ENCODE data around the gene SLC6A19. TPM values are rescaled to one million over a fixed set of nuclear protein-coding genes. Genes with fewer than 3 reads are reported as not detected.

The SLC6A19 gene
- total RNA-seq, 1 donor from 2014 or later = not detected

DNA sequence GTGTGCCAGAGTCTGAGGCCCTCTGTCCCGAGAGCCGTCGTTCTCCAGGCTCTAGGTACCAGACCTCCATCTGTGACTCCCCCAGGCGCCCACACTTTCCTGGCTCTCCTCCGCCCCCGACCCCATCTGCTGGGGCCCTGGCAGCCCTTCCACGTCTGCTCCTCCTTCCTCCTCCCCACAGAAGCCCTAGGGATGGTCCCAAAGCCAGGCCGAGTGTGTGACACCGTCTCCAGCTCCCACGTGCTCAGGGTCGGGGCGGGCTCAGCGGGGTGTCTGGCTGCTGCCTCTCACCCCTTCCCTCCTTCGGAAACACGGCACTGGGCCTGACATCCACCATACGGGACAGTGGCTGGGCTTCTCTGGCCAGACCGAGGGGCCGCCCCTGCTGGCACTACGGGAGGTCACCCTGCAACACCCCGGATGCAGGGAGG, 20.5 kb upstream of the SLC6A19 start:
- no peak for DNase-seq (ENCODE audit: low read depth)

- no peak for DNase-seq (ENCODE audit: low read depth)
These were observed 19.7 kb upstream of the SLC6A19 start for GRCh38 chr5:1181451-1182359.

GRCh38 chr5:1182360-1182632, 19.1 kb upstream of the SLC6A19 start:
- no peak for DNase-seq (ENCODE audit: low read depth)

DNA sequence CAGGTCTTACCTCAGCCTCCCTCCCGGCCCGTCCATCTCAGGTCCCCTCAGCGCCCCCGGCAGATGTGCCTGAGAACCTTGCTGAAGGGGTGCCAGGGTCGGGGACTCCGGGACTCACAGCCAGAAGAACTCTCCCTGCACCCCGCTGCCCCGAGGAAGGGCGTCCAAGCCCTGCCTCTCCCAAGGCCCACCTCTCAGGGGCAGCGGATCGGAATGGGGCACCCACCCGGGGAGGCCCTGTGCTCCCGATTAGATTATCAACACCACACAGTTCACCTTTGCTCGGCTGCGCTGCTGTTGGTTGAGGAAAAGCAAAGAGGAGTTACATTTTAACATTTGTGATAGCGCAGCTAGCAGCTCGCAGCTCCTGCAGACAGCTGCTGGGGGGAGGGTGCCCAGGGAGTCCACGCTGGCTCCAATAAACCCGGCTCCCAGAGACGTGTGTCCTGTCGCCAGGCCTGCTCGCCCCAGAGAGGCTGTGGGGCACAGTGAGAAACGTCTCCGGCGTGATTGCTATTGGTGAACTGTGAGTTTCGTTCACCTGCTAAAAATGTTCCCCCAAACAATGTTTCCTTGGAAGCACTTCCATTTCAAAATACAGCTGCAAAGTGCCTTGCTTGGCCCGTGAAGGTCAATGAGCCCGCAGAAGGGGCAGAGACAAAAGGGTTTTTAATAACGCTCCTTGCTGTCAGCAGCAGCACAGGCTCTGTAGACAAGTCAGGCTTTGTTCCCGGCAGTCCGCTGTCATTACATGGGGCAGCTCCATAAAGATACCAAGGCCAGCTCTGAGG, 18.6 kb upstream of the SLC6A19 start:
- DNase-seq (ENCODE audit: low read depth) = no peak

- no peak for DNase-seq (ENCODE audit: low read depth)
These were observed 17.8 kb upstream of the SLC6A19 start for GRCh38 chr5:1183424-1184162.

DNA sequence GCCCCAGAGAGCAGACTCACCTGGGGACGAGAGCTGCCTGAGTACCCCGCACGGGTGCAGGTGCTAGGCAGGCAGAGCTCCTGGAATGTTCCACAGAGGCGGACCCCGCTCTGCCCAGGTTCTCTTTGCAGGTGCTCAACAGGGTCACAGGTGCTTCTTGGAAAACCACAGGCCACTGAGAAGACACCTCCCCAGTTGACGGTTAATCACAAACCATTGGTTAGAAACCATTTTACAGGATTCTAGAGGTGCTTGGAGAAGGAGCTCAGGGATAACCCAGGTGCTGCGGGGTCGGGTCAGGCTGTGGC, 17.3 kb upstream of the SLC6A19 start:
- no peak for DNase-seq (ENCODE audit: low read depth)

GRCh38 chr5:1184481-1184880, 16.9 kb upstream of the SLC6A19 start:
- no peak for DNase-seq (ENCODE audit: low read depth)

- no peak for DNase-seq (ENCODE audit: low read depth)
These were observed 16.3 kb upstream of the SLC6A19 start for GRCh38 chr5:1185038-1185627.

DNA sequence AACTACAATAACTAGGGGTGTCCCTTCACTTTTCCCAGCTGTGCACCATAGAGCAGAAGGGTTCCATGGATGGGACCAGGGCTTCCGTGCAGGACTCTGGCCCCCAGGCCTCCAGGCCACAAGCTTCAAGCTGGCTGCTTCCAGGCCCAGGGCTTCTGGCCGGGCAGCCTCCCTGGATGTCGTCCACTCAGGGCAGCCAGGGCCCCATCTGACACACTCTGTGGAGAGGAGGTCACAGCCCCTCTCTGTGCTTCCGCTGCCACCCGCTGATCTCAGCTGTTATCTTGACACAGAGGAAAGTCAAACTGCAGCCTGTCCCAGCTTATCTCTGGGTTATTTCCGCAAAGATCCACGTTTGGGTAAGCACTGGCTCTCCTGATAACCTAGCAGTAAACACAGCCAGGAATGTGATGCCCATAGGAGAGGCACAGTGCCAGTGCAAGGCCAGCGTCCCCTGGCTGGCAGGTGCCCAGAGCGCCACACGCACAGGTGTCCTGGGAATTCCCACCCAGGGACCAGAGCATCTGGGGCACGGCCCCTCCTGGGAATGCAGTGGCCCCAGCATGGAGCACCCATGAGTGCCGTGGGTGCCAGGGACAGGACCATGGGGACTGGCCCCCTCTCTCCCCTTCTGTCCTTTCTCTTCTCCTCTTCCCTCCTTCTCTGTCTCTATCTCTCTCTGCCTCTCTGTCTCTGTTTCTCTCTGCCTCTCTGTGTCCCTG, 15.6 kb upstream of the SLC6A19 start:
- DNase-seq (ENCODE audit: low read depth) = no peak

DNA sequence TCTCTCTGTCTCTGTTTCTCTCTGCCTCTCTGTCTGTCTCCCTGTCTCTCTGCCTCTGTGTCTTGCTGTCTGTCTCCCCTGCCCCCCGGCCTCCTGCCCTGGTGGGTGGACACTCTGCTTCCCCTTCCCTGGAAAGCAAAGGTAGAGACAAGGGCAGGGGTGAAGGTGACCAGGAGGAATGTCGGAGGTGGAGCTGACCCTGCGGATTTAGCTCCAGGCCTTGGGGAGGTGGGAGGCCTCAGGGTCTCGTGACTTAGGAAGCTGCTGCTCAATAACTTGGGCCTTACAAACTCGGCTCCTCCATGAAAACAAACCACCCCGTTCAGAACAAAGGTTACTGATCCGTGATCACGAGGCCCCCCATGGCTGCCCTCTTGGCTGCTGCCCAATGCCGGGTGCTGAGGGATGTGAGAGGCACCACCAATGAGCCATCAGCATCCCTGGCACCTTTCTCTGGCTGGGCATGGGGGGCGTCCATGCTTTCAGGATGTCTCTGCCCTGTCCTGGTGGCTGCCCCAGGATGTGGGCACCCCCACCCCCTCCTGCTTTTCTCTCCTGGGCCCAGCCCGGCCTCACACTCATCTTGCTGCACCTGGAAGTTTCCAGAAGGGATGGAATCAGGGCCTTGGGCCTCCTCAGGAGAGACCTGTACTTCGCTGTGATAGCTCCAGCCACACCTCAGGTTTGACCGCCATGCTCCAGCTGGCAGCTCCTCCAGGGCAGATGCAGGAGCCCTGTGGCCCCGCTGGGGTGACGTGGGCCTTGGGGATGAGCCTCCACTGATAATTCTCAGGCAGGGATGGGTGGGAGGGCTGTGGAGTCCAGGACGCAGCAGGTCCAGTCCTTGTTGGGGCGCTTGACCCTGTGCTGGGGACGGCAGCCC, 14.8 kb upstream of the SLC6A19 start:
- DNase-seq (ENCODE audit: low read depth) = no peak

- no peak for DNase-seq (ENCODE audit: low read depth)
These were observed 14.0 kb upstream of the SLC6A19 start for GRCh38 chr5:1187234-1187949.

GRCh38 chr5:1187950-1188334, 13.5 kb upstream of the SLC6A19 start:
- DNase-seq (ENCODE audit: low read depth) = no peak

DNA sequence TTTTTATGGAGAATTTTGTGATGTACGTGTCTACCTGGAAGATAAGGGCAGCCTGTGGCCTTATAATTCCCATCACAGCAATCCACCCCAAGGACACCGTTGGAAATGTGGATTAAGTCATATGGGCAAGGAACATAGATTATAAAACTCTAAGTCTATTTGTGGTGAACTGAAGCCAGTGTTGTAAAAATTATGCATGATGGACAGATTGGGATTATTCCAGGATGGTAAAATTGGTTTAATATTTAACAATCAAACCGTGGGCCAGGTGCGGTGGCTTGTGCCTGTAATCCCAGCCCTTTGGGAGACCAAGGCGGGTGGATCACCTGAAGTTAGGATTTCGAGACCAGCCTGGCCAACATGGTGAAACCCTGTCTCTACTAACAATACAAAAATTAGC, 12.9 kb upstream of the SLC6A19 start:
- DNase-seq (ENCODE audit: low read depth) = no peak

DNA sequence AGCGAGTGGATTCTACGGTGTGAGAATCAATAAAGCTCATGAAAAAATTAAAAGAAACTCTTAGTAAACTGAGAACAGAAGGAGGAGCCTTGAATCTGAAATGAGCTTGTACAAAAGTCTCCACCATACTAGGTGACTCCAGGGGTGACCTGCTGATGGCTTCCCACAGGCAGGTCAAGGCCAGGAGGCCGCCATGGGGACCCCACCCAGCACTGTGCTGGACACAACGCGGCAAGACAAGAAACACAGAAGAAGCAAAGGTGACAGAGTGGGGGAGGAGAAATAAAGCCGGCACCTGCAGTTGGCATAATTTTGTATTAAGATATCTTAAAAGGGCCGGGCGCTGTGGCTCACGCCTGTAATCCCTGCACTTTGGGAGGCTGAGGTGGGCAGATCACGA, 12.1 kb upstream of the SLC6A19 start:
- no peak for DNase-seq (ENCODE audit: low read depth)

GRCh38 chr5:1190278-1190677, 11.1 kb upstream of the SLC6A19 start:
- no peak for DNase-seq (ENCODE audit: low read depth)

DNA sequence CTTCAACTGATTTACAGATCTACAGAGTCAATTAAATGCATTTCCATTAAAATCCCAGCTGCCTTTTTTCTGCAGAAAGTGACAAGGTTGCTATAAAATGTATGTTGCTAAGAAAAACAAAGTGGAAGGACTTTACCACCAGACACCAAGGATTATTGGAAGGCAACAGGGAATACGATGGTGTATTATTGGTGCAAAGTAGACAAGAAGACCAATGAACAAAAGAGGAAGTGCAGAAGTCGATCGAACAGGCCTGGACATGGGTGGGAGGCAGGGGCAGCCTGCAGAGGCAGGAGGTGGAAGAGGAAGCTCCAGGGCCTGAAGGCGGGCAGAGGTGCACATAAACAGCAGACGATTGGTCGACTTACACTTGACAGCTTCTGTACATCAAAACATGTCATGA, 10.6 kb upstream of the SLC6A19 start:
- DNase-seq (ENCODE audit: low read depth) = no peak

DNA sequence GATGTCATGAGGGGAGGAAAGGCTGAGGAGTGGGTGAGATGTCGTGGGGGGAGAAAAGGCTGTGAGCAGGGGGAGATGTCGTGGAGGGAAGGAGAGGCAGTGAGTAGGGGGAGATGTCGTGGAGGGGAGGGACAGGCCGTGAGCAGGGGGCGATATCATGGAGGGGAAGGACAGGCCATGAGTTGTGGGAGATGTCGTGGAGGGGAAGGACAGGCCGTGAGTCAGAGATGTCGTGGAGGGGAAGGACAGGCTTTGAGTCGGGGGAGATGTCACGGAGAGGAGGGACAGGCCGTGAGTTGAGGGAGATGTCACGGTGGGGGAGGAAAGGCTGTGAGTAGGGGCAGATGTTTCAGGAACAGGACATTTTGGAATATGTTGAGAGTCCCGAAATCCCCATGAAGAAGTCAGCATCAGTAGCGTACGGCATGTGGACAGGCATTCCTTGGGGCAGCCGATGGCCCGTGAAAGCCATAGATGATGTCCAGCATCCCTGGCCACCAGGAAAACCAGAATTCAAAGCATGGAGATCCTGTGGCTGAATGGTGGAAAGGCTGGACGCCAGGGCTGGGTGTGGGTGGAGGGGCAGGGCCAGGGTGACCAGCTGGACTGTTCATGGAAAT, 8.3 kb upstream of the SLC6A19 start:
- no peak for DNase-seq (ENCODE audit: low read depth)

- no peak for DNase-seq (ENCODE audit: low read depth)
These were observed 7.8 kb upstream of the SLC6A19 start for GRCh38 chr5:1193591-1193985.

- no peak for DNase-seq (ENCODE audit: low read depth)
These were observed 7.0 kb upstream of the SLC6A19 start for GRCh38 chr5:1194378-1194777.

- DNase-seq (ENCODE audit: low read depth) = no peak
These were observed 6.0 kb upstream of the SLC6A19 start for GRCh38 chr5:1195439-1195838.
